GM21381 (cell line): Measurements from ENCODE around the gene MAG.
"Not testable (repeated sequence)": the region's sequence is repeated elsewhere in the genome, so short reads cannot be mapped to it uniquely, and the experiment has no call there.

Experiments
- ATAC-seq: cut with Tn5 transposase; IDR thresholded peaks from one replicate; pipeline ENCODE4 v1.9.1; 2021; ENCODE audit warnings: mild to moderate bottlenecking, moderate library complexity; ENCODE audit not compliant: unreplicated experiment

MAG gene

DNA sequence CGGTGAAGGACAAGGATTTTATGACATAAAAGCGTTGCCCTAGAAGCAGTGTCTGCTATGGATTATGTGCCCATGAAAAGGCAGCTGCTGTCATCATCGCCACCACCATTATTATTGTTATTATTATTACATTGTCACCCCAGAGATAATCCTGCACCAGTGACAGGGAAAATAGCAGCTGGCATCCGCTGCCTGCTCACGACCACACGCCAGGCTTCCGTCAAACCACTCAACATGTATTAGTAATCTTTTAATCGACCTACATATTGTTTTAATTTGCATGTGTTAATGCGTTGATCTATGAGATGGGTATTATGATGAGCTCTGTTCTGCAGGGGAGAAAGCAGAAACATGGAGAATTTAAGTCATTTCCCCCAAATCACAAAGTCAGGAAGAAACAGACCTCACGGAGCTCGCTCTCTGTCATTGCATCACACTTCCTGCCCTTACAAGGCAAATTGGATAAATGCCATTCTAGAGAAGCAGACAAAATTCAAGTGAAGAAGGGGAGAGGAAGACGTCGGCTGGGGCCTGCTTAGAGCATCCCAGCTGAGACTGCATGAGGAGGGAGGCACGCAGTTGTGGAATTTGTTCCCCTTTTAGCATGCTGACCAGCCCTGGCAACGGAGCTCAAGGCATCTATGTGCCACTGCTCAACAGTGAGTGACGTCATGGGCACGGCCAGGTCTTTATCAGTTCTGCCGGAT, 66.1 kb downstream of the MAG start, which contains the start of gene FFAR3:
Gene FFAR3 (plus strand): TSS at position 594 of the 707 bp plus-strand sequence. CDS start 431 bp downstream, outside the sequence.
- ATAC-seq, result no peak

DNA sequence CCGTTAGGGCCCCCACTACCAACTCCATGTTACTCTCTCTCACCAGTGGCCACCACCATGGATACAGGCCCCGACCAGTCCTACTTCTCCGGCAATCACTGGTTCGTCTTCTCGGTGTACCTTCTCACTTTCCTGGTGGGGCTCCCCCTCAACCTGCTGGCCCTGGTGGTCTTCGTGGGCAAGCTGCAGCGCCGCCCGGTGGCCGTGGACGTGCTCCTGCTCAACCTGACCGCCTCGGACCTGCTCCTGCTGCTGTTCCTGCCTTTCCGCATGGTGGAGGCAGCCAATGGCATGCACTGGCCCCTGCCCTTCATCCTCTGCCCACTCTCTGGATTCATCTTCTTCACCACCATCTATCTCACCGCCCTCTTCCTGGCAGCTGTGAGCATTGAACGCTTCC, 66.9 kb downstream of the MAG start:
- not testable (repeated sequence) for ATAC-seq

DNA sequence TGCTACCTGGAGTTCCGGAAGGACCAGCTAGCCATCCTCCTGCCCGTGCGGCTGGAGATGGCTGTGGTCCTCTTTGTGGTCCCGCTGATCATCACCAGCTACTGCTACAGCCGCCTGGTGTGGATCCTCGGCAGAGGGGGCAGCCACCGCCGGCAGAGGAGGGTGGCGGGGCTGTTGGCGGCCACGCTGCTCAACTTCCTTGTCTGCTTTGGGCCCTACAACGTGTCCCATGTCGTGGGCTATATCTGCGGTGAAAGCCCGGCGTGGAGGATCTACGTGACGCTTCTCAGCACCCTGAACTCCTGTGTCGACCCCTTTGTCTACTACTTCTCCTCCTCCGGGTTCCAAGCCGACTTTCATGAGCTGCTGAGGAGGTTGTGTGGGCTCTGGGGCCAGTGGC, 67.4 kb downstream of the MAG start:
- not testable (repeated sequence) for ATAC-seq

DNA sequence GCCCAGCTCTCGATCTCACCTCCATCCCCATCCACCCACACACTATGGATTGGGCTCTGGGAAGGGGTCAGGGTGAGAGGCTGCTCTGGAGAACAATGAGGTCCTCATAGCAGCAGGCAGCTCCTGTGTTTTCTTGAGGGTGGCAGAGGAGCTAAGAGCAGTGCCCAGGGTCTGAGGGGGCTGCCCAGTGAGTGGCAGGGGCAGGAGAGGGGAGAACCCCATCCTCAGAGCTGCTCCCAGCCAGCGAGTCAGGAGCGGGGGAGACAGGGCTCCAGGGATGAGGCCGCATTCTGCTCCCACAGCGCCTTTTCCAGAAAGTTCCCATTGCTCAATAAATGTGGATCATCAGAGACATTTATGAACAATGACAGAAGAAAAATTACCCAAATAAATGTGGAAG, 68.1 kb downstream of the MAG start:
- ATAC-seq, result not testable (repeated sequence)

DNA sequence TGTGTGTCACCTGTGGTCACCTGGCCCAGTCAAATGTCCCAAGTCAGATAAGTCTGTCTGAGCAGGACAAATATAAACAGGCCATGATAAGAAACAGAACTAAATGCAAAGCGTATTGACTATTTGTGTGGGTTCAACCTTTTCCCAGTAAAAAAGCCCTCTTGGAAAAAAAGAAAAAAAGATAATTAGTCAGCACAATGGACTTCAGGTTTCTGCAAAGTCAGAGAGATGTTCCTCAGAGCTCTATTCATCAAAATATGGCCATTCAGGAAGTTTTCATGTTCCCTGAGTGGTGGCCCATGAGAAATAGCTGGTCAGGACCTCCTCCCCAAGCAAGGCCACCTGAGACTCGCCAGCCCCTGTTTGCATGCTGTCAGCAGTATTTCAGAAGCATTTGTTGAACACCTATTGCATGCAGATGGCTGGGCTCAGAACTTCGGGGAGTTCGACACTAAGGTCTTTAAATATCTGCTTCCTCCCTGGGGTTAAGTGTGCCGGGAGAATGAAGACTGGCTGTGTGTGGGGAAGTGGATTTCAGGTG, 69.0 kb downstream of the MAG start:
- no peak for ATAC-seq

DNA sequence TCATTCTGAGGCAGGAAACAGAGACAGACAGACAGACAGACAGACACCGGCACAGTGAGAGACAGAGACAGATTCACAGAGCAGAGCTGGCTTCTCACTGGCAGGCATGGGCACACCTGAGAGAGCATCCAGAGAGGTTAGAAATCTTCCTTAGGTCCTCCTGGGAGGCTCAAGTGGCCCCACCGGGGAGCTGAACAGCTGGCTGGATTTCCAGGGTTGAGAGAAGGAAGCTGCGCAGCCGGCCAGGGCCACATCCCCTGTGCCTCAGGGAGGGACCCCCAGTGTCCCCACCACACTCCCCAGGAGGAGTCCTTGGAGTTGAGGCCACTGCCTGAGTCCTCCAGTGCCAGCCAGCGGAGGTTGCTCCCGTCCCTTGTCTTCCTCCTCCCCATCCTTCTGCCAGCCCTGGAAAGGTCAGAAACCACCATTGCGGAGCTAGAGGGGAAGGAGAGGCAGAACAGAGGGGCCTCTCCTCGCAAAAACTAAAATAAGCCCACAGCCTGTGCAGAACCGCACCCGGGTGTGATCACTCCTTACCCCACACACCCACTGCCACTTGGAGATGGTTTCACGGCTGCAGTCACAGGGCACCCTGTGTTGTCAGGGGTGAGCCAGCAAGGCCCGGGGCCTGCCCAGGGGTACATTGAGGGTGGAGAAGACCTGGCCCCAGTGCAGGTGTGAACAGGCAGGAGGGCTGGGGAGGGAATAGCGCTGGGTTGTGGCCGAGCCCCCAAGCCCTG, 70.5 kb downstream of the MAG start:
- no peak for ATAC-seq

DNA sequence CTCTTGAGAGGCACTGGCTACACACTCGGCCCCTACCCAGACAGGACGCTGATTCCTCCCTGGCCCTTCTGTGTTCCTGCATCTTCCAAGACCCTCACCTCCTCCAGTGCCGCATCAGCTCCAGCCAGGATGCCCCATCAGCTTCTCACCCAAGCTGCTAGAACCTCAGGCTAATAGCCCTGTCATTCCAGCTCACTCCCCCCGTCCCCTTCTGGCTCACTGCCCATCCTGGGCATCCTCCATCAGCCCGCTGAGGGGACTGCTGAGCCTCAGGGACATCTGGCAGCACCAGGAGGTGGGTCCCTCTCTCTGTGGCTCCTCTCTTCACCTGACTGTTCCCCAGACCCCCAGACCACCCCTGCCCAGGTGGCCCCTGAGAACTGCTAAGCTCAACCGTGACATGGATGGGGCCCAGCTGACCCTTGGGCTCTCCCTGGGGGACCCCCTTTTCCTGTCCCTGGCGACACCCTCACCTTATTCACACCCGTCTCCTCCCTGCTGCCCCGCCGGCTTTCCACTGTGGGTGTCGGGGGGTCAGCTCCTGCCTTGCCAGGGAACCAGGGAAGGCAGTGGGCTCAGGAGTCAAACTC, 71.1 kb downstream of the MAG start:
- no peak for ATAC-seq
